GM13977 (cell line): ENCODE results near the gene CYB5RL.
"Not testable (repeated sequence)": the region's sequence is repeated elsewhere in the genome, so short reads cannot be mapped to it uniquely, and the experiment has no call there.

Experiments used
- DNase-seq: peaks from one replicate; pipeline ENCODE4 v3.0.0; 2012; ENCODE audit warnings: low spot score
- in situ Hi-C: fragments of 300-500 bp; cut with MboI; formaldehyde crosslinking; loops from one replicate; pipeline ENCODE4 v1.12.0; 2022; ENCODE audit warnings: low sequenced_read_pairs, low pct_unique_long_range_greater_than_20kb, mixed read lengths, inconsistent platforms; ENCODE audit not compliant: unreplicated experiment
- TF ChIP-seq, protein P1 (sequence below): IDR thresholded peaks from 2 replicates; pipeline ENCODE4 v1.5.1; 2012; ENCODE audit warnings: mild to moderate bottlenecking, control low read depth; ENCODE audit not compliant: insufficient read depth; ENCODE audit errors: extremely low read depth, missing control alignments

The CYB5RL gene

DNA sequence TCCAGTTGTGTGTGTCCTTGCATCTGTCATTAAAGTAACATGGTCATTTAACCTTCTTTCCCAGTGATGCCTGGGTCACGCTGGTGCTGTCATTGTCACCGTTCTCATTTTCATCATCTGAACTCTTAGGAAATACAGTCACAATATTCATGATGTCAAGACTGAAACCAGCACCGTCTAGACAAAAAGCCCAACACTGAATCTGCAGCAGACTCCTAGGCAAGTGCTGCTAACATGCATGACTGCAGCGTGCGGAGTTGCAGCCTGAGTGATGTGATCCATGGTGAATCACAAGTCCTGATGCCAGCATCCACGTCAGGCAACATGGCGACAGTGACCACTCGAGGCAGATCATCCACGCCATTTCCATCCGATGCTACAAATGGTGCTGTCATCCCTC, 37.8 kb upstream of the CYB5RL start:
- in situ Hi-C loops = no loop called here
- TF ChIP-seq, protein P1, sequence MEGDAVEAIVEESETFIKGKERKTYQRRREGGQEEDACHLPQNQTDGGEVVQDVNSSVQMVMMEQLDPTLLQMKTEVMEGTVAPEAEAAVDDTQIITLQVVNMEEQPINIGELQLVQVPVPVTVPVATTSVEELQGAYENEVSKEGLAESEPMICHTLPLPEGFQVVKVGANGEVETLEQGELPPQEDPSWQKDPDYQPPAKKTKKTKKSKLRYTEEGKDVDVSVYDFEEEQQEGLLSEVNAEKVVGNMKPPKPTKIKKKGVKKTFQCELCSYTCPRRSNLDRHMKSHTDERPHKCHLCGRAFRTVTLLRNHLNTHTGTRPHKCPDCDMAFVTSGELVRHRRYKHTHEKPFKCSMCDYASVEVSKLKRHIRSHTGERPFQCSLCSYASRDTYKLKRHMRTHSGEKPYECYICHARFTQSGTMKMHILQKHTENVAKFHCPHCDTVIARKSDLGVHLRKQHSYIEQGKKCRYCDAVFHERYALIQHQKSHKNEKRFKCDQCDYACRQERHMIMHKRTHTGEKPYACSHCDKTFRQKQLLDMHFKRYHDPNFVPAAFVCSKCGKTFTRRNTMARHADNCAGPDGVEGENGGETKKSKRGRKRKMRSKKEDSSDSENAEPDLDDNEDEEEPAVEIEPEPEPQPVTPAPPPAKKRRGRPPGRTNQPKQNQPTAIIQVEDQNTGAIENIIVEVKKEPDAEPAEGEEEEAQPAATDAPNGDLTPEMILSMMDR = no peak

DNA sequence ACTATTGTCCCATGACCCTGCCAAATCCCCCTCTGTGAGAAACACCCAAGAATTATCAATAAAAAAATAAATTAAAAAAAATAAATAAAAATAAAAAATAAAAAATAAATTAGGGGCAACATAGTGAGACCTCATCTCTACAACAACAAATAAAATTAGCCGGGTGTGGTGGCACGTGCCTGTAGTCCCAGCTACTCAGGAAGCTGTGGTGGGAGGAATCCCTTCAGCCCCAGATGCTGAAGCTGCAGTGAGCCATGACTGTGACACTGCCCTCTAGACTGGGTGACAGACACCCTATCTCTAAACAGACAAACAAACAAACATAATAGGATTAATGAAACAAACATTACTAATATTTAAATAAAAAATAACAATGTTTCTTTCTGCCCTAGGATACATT, 34.5 kb upstream of the CYB5RL start:
- DNase-seq = no peak
- in situ Hi-C loops = no loop called here
- TF ChIP-seq, protein P1 = no peak

More for the DNA sequence above, 37.8 kb upstream of the CYB5RL start:
- no peak for DNase-seq

DNA sequence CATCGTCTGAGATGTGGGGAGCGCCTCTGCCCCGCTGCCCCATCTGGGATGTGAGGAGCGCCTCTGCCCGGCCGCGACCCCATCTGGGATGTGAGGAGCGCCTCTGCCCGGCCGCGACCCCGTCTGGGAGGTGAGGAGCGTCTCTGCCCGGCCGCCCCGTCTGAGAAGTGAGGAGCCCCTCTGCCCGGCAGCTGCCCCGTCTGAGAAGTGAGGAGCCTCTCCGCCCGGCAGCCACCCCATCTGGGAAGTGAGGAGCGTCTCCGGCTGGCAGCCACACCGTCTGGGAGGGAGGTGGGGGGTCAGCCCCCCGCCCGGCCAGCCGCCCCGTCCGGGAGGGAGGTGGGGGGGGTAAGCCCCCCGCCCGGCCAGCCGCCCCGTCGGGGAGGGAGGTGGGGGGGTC, 33.4 kb upstream of the CYB5RL start:
- in situ Hi-C loops, DNase-seq: not testable (repeated sequence)

DNA sequence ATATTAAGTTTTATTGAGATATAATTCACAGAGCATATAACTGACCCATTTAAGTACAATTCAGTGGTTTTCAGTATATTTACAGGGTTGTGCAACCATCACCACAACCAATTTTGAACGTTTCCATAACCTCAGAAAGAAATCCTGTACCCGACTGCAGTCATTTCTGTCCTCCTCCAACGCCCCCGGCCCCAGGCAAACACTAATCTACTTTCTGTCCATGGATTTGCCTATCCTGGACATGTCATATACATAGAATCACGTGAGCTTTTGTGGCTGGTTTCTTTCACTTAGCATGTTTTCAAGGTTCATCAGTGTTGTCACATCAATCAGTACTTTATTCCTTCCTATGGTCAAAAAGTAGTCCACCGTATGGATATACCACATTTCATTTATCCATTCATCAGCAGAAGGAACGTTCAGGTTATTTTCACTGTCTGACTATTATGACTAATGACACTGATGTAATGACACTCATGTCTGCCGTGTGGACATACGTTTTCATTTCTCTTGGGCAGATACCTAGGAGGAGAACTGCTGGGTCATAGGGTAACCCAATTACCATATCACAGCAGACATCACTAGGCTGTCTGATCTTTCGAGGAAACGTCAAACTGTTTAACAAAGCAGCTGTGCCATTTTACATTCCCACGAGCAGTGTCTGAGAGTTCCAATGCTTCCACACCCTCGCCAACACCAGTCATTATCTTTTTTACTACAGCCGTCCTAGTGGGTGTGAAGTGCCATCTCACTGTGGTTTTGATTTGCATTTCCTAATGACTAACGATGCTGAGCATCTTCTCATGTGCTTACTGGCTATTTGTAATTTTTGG, 30.9 kb upstream of the CYB5RL start:
- TF ChIP-seq, protein P1 = no peak
- no peak for DNase-seq
- in situ Hi-C loops = no loop called here

DNA sequence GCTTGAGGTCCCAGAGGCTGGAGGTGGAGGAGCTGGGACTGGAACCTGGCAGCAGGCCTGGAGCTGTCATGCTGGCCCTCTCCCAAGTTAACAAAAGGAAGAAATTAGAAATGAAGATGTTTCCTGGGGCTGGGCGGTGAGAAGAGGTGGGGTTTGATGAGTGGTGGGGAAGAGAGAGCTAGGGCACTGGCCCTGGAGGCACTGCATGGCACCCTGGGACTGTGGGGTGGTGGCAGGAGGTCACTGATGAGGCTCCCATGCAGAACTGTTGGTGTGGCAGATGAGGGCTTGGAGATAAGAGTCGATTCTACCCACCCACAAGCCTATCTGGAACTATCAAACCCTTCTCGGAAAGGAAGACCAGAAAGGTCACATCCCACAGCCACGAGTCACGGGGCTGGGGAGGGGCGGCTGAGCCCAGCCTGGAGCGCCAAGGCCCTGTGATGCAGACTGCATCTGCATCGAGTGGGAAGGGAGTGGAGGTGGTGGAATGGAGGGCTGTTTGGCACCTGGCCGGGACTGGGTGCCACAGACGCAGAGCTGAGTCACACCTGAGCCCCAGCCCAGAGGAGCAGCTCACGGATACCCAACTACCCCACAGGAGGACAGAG, 29.6 kb upstream of the CYB5RL start:
- in situ Hi-C loops = no loop called here
- no peak for DNase-seq
- TF ChIP-seq, protein P1 = no peak

DNA sequence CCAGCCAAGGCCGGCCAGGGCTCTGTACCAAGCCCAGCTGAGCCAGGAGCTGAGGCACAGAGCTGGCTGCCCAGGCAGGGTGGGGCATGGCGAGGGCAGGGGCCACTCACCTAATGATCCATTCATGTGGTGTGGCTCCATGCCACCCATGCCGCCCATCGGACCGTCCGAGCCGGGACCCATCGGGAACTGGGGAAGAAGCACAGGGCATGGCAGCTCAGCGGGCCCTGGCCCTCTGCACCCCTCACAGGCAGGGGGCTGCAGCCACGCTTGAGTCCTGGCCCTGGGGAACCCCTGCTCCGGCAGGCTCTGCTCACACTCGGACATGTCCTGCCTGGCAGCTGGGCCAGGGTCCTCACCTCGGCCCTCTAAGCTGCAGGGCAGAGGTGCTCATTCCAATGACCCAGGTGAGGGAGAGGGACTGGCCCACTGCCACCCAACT, 28.8 kb upstream of the CYB5RL start:
- in situ Hi-C loops = no loop called here
- TF ChIP-seq, protein P1 = no peak
- no peak for DNase-seq

DNA sequence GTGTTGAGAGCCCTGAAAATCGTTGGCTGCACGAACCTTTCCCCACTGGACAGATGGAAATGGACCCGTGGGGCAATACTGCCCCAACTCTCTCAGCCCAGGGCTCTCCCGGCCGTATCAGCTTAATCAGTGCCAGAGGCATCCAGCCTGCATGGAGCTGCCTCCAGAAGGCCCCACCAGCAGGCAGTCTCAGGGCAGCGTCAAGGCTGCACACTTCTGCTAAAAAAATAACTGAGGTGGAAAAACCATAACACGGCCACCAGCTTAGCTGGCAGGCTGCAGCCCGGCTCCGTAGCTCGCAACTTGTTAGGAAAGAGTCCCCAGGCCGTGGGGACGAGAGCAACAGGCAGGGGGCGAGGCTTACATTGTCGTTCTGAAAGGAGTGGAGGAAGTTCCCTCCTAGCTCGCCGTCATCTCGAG, 28.1 kb upstream of the CYB5RL start:
- TF ChIP-seq, protein P1 = no peak
- in situ Hi-C loops = no loop called here
- no peak for DNase-seq
